Measurements from ENCODE around the gene TRPV5.

TRPV5 gene

DNA sequence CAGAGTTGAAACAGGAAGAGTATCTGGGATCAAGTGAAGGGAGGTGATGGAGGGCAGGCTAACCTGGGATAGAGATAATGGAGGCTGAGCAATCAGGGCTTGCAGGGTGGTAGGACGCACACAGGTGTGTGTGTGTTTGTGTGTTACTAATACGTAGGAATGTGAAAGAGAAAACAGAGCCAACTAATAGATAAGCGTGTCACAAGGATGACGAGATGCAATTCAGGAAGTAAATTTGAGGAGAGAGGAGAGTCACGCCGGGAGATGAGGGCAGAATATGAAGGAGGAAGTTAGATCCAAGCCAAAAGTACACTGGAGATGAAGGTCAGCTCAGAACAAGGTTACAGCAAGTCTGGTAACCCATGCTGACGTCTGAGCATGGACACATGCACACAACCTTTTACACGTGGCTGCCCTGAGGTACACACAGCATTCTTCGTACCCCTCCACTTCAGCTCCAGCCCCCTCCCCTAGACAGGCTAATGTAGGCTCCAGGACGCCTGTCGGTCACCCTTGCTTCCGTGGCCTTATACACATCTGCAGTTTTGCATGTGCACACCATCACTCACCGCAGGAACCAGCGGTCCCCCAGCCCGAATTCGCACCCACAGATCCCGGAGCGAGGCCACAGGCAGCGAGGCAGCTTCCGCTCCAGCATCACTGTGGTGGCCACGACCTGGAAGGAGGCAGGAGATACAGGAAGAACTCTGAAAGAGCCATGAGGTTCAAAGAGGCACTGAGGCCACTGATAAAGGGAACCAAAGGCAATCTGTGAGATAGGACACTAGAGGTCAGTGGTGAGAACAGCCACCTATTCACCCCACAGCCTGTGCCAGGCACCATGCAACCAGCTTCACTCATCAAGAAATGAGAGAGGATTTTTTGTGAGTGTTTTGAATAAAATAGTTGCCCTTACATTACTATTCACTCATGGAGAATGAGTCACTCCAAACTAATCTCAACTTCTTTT is 24.3 kb downstream of the TRPV5 start:
- no peaks in the 10 kb centered on the region for H3K9me3 Mint-ChIP-seq (ENCODE audit: low read depth)
- H3K27me3 Mint-ChIP-seq = peaks cover 18% of the 10 kb centered on the region
- H3K36me3 Mint-ChIP-seq = no peaks in the 10 kb centered on the region
- no peak overlapping the region for H3K27ac Mint-ChIP-seq
- no peaks in the 10 kb centered on the region for H3K4me1 Mint-ChIP-seq (ENCODE audit: low read depth)
- no peak overlapping the region for H3K4me3 Mint-ChIP-seq

DNA sequence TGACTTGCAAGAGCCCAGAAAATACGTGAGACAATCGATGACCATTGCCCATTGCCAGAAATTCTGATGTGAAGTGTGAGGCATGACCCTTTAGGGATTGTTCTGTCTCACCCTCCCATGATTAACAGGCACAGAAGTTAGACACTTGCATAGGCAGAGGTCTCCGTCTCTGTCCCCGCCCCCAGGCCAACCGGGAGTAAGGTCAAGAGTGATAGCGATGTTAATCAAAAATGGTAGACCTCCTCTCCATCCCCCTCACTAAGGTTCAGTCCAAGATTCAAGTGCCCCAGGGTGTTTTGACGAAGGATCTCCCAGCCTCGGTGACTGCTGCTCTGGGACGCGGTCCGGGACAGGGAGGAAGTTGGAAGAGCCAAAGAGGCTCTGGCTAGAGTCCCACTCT is 25.3 kb downstream of the TRPV5 start:
- H3K27ac Mint-ChIP-seq = no peak overlapping the region
- no peaks in the 10 kb centered on the region for H3K9me3 Mint-ChIP-seq (ENCODE audit: low read depth)
- H3K27me3 Mint-ChIP-seq = peaks cover 14% of the 10 kb centered on the region
- no peak overlapping the region for H3K4me3 Mint-ChIP-seq
- H3K36me3 Mint-ChIP-seq = no peaks in the 10 kb centered on the region
- no peaks in the 10 kb centered on the region for H3K4me1 Mint-ChIP-seq (ENCODE audit: low read depth)

DNA sequence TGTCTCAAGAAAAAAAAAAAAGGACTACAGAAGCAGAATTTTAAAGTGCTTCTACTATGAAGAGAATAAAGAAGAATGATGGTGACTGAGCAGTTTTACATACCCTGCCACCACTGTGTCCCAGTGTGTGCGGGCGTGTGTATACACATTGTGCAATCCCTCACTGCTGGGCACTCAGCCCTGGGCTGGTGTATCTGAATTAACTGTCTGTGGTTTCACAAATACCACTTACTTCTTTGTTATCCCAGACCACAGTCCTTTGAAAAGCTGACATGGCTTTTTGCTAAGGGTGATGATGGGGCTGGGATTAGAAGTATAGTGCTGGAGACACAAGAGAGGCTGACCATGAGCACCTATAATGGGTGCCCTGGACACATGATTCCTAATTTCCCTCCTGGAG is 26.9 kb downstream of the TRPV5 start:
- peaks cover 11% of the 10 kb centered on the region for H3K27me3 Mint-ChIP-seq
- H3K9me3 Mint-ChIP-seq (ENCODE audit: low read depth) = no peaks in the 10 kb centered on the region
- no peak overlapping the region for H3K4me3 Mint-ChIP-seq
- no peak overlapping the region for H3K27ac Mint-ChIP-seq
- no peaks in the 10 kb centered on the region for H3K4me1 Mint-ChIP-seq (ENCODE audit: low read depth)
- peaks cover 2% of the 10 kb centered on the region for H3K36me3 Mint-ChIP-seq

DNA sequence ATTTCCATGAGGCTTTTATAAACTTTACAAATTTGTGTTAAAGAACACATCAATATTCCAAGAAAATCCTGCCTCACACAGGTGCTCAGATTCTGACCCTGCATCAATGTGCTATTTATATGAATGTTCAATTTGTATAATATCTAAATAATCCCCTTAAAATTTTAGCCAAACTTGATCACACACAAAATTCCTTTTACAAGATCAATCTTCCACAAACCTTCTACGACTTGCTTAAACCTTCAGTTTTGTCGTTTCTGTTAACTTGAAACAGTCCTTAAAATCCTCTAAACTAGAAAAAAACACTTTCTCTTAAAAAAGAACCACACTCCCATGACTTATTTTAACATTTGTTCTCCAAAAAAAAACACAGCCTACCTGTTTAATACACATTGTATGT is 27.8 kb downstream of the TRPV5 start:
- H3K36me3 Mint-ChIP-seq = peaks cover 2% of the 10 kb centered on the region
- no peak overlapping the region for H3K27ac Mint-ChIP-seq
- no peaks in the 10 kb centered on the region for H3K9me3 Mint-ChIP-seq (ENCODE audit: low read depth)
- no peaks in the 10 kb centered on the region for H3K4me1 Mint-ChIP-seq (ENCODE audit: low read depth)
- no peak overlapping the region for H3K4me3 Mint-ChIP-seq
- H3K27me3 Mint-ChIP-seq = peaks cover 6% of the 10 kb centered on the region

DNA sequence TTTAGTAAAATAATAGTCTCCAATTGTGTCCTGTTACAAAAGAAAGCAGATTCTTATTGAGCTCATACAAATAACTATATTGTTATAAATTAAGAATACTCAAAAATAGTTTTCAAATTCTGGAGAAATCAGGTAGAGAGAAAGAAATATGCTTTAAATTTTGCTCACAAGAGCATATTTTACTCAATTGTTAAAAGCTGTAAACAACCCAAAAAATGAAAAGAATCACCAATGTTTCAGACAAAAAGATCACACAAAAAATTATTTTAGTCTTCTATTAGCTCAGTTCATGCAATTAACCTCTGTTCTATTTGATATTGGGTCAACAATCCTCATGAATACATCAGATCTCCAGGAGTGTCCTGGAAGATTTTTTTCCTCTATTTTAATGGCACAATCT is 29.4 kb downstream of the TRPV5 start:
- Mint-ChIP-seq H3K27me3 (peaks cover 6% of the 10 kb centered on the region), H3K4me1 (ENCODE audit: low read depth) (no peaks in the 10 kb centered on the region), H3K27ac (no peak overlapping the region), H3K36me3 (peaks cover 2% of the 10 kb centered on the region), H3K4me3 (no peak overlapping the region), H3K9me3 (ENCODE audit: low read depth) (no peaks in the 10 kb centered on the region)

DNA sequence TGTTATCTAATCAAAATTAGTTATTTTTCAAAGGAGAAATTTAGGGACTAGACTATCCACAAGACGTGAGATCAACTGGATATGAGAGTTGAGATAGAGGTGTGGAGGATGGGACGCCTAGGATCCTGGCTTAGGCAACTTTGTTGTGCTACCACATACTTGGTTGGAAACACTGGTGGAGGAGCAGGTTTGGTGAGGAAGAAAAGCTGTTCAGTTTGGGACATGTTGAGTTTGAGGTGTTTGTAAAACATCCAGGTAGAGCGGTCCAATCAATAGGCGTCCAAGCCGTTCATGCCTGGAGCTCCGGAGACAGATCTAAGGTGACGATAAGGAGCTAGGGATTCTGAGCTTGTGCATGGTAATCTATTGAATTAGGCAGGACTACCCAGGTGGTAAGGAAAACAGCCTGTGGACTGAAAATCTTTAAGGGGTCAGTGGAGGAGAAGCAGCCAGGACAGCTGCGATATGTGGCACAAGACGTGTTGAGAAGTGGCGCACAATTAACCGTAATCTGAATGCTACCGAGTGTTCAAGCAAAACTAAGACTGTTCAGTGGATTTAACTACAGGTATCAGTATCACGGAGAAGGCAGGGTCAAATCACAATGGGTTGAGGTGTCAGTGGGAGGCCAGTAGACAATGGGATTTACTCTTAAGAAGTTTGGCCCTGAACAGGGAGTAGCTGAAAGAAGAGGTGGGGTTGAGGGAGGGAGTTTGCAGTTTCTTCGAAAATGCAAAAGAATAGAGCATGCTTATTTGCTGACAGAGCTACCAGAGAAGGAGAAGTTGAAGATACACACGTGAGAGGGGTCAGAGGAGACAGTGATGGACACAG is 31.9 kb downstream of the TRPV5 start:
- Mint-ChIP-seq H3K36me3 (peaks cover 2% of the 10 kb centered on the region), H3K27ac (no peak overlapping the region), H3K4me3 (no peak overlapping the region), H3K4me1 (ENCODE audit: low read depth) (no peaks in the 10 kb centered on the region), H3K9me3 (ENCODE audit: low read depth) (no peaks in the 10 kb centered on the region), H3K27me3 (no peaks in the 10 kb centered on the region)

DNA sequence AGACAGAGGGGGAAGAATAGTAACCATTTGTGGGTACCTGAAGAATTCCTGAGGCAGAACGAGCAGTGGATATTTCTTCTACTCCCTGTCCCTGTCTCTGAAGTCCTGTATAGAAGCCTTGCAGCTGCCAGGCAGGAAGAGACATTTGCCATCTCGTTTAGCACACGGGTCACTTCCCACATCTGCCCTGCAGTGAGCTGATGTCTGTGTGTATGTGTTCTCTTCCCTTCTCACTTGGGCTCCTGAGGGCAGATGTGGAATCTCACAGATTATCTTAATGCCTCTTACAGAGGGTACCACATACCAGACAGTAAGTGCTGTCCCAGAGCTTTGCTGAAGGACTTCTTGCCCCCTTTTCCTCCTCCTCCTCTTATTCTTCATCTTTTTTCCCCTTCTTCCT is 33.9 kb downstream of the TRPV5 start:
- no peaks in the 10 kb centered on the region for H3K9me3 Mint-ChIP-seq (ENCODE audit: low read depth)
- no peaks in the 10 kb centered on the region for H3K27me3 Mint-ChIP-seq
- no peak overlapping the region for H3K4me3 Mint-ChIP-seq
- peaks cover 2% of the 10 kb centered on the region for H3K36me3 Mint-ChIP-seq
- H3K27ac Mint-ChIP-seq = no peak overlapping the region
- no peaks in the 10 kb centered on the region for H3K4me1 Mint-ChIP-seq (ENCODE audit: low read depth)

DNA sequence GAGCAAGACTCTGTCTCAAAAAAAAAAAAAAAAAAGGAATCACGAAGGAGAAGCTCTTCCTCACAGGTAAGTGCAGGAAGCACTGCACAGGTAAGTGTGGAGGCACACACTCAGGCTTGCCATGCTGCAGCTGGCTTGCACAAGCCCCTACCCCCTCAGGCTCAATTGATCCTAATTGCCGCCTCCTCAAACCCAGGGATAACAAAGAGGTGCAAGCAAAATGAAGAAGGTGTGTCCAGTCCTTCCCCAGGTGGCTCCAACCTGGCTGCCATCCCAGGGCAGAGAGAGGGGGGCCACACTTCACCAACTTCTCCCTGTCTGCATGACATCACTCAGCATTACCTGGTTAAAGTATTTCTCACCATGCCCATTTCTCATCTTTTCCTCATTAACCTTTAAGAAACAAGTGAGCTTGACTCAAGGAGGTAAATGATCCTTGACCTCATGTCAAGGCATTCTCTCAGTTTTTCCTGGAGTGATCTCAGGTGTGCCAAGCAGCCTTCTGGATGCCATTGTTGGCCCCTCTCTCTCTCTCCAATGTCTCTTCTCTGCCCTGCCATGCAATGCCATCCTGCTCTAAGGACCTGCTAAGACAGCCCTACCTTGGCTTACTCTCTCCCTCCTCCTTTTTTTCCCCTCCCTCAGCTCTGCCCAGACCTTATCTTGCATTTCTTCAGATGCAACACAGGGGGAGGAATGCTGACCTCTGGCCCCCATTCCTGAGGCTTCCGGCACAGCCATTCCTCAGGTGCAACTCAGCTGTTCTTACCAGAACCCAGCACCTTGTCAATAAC is 35.0 kb downstream of the TRPV5 start:
- H3K27me3 Mint-ChIP-seq = no peaks in the 10 kb centered on the region
- H3K36me3 Mint-ChIP-seq = peaks cover 2% of the 10 kb centered on the region
- no peak overlapping the region for H3K4me3 Mint-ChIP-seq
- no peaks in the 10 kb centered on the region for H3K4me1 Mint-ChIP-seq (ENCODE audit: low read depth)
- H3K9me3 Mint-ChIP-seq (ENCODE audit: low read depth) = no peaks in the 10 kb centered on the region
- H3K27ac Mint-ChIP-seq = no peak overlapping the region

DNA sequence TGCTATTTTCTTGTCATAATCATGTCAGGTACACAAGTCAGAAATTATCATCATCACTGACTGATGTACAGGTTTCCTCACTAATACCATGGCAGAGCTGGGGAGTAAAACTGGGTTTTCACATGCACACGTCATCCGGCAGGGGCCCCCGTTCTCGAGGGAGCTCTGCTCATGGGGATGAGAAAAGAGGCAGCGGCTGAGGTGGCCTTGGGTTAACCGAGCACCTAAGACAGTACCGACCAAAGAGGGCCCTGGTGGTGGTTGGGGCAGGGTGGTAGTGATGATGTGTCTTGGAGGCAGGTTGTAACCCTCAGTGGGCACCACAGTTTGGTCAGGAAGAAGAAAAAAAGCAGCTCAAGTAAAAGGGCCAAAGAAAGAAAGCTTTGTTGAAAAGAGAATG is 35.9 kb downstream of the TRPV5 start:
- Mint-ChIP-seq H3K4me1 (ENCODE audit: low read depth) (no peaks in the 10 kb centered on the region), H3K9me3 (ENCODE audit: low read depth) (no peaks in the 10 kb centered on the region), H3K27me3 (no peaks in the 10 kb centered on the region), H3K4me3 (no peak overlapping the region), H3K27ac (no peak overlapping the region), H3K36me3 (no peaks in the 10 kb centered on the region)

DNA sequence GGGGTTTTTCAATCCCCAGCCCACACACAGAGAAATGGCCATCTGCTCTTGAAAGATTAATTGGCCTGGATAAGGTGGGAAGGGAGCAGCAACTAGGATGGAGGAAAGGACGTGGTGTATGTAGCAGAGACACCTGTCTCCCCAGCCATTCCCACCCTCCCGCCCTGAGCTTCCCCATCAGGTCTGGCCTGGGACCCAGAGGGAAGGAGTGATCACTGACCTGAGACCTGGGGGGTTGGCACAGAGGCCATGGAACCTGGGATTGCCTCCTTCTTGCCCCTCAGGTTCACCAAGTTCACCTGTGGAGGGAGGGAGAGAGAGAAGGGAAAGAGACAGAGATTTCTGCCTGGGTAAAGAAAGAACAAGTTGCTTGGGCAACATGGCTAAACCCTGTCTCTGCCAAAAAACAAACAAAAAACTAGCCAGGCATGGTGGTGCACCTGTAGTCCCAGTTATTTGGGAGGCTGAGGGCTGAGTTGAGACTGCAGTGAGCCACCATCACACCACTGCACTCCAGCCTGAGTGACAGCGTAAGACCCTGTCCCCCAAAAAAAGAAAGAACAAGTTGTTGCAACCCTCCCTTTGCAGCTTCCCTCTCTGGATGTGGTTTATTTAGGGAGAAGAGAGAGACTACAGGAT is 36.7 kb downstream of the TRPV5 start:
- no peaks in the 10 kb centered on the region for H3K9me3 Mint-ChIP-seq (ENCODE audit: low read depth)
- no peaks in the 10 kb centered on the region for H3K27me3 Mint-ChIP-seq
- H3K27ac Mint-ChIP-seq = no peak overlapping the region

DNA sequence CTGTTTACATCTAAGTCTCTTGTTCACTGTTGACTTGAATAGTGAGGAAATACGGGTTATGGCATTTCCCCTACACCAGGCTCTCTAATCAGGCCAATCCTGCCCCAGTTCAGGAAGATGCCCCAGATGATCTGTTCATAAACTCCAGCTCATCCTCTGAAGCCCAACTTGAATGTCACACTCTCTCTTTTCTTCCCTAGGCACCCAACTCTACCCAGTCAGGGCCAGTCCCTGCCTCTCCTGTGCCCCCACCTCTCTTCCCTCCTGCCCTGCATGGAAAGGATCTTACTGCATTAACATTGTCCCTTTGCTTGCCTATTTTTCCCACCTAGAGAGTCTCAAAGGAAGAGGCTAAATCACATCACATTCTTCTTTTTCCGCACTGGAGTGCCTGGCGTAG is 37.4 kb downstream of the TRPV5 start:
- H3K4me3 Mint-ChIP-seq = no peak overlapping the region
- H3K4me1 Mint-ChIP-seq (ENCODE audit: low read depth) = no peaks in the 10 kb centered on the region
- H3K27me3 Mint-ChIP-seq = no peaks in the 10 kb centered on the region
- no peak overlapping the region for H3K27ac Mint-ChIP-seq
- no peaks in the 10 kb centered on the region for H3K9me3 Mint-ChIP-seq (ENCODE audit: low read depth)
- H3K36me3 Mint-ChIP-seq = no peaks in the 10 kb centered on the region

More for the DNA sequence above, 36.7 kb downstream of the TRPV5 start:
- no peak overlapping the region for H3K4me3 Mint-ChIP-seq
- no peaks in the 10 kb centered on the region for H3K4me1 Mint-ChIP-seq (ENCODE audit: low read depth)
- no peaks in the 10 kb centered on the region for H3K36me3 Mint-ChIP-seq

DNA sequence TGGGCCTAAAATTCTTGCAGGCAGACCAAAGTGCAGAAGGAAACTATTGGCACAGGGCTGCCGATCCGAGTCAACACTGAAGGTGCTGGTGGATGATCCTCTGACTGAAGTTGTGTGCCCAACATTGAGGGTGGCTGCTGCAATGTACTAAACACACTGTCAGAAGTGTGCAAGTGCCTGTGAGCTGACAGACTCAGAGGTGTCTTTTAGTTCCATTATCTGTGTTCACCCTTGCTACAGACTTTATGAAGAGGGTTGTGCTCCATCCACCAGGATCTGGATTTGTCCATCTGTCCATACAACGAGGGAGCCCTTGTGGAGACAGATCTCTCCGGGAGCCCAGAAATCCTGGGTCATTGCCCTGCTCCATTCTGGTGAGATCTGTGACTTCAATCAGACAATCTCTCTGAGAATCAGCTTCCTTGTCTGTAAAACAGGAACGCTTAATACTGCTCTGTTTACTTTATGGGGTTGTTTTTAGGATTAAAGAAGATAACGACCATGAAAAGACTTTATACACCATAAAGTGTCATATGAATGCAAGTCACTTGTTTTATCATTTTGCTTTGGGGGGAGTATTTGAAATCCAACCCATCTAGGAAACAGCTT is 38.5 kb downstream of the TRPV5 start:
- Mint-ChIP-seq H3K4me3 (no peak overlapping the region), H3K36me3 (no peaks in the 10 kb centered on the region), H3K27ac (no peak overlapping the region), H3K9me3 (ENCODE audit: low read depth) (no peaks in the 10 kb centered on the region), H3K4me1 (ENCODE audit: low read depth) (no peaks in the 10 kb centered on the region), H3K27me3 (no peaks in the 10 kb centered on the region)

DNA sequence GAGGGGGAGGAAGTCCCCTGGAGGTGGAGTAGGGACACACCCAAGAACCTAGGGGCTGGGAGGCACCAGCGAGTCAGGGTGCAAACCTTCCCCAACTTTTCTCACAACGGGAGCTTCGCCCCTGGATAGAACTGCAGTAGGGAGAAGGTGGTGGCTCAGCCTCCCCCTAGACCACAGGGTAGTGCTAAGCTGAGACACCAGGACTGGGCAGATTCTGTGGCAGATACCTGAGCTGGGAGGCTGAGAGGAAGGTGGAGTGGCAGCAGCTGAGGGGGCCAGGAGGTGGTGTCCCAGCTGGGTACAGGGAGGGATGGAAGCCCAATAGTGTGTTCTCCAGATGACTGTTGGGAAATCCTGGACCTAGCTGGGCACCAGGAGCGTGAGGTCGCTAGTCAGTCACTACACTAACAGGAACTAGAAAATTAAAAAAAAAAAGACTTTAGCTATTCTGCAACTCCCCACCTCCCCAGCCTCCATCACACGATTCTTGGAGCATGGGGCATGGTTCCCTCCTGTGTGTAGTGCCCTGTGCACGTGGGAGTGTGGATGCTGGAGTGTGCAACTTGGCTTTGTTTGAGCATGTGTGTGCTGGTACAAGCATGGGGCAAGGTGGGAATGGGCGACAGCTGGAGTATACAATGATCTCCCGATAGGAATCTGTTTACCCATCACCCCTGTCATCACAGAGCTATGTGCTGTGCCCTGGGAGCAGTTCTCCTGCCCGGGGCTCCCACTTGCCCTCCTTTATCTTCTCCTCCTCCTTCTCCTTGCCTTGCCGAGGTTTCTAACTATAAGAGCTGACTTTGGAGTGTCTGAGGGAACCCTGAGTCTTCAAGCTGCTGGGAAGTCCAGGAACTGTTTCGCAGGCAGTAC is 39.2 kb downstream of the TRPV5 start:
- Mint-ChIP-seq H3K27me3 (no peaks in the 10 kb centered on the region), H3K4me3 (no peak overlapping the region), H3K4me1 (ENCODE audit: low read depth) (no peaks in the 10 kb centered on the region), H3K27ac (no peak overlapping the region), H3K36me3 (no peaks in the 10 kb centered on the region), H3K9me3 (ENCODE audit: low read depth) (no peaks in the 10 kb centered on the region)

All from activated naive CD8-positive, alpha-beta T cell (primary cell).